Neural progenitor cell (in vitro differentiated cells): ENCODE measurements around the gene ZIC1. TPM values are rescaled to one million over a fixed set of nuclear protein-coding genes. Genes with fewer than 3 reads are reported as not detected.

Experiments used
- DNase-seq: peaks from one replicate; pipeline ENCODE4 v3.0.0-alpha.2; 2016; ENCODE audit warnings: low spot score
- H2AFZ ChIP-seq: fragments of 200-600 bp; sonication (generic); replicated peaks from 2 replicates; pipeline ENCODE4 v1.6.1; 2016; ENCODE audit warnings: antibody characterized with exemption
- H3F3A ChIP-seq: fragments of 200-600 bp; sonication (generic); 2 replicates; pipeline ENCODE4 v1.6.1; 2016; ENCODE audit warnings: antibody characterized with exemption, low read depth
- H3K27ac ChIP-seq: fragments of 200-600 bp; sonication (generic); 2 replicates; pipeline ENCODE4 v1.5.1; 2016; ENCODE audit warnings: mild to moderate bottlenecking
- H3K27me3 ChIP-seq: fragments of 200-600 bp; sonication (generic); 2 replicates; pipeline ENCODE4 v1.6.1; 2016; ENCODE audit warnings: mild to moderate bottlenecking, moderate library complexity
- H3K36me3 ChIP-seq: fragments of 200-600 bp; sonication (generic); 2 replicates; pipeline ENCODE4 v1.5.1; 2016
- H3K4me1 ChIP-seq: fragments of 200-600 bp; sonication (generic); 2 replicates; pipeline ENCODE4 v1.6.1; 2016; ENCODE audit warnings: mixed run types
- H3K4me2 ChIP-seq: fragments of 200-600 bp; sonication (generic); 2 replicates; pipeline ENCODE4 v1.6.1; 2016
- H3K4me3 ChIP-seq: fragments of 200-600 bp; sonication (generic); 2 replicates; pipeline ENCODE4 v1.5.1; 2016
- H3K79me2 ChIP-seq: fragments of 200-600 bp; sonication (generic); 2 replicates; pipeline ENCODE4 v1.6.1; 2016; ENCODE audit warnings: low read depth
- H3K9ac ChIP-seq: fragments of 200-600 bp; sonication (generic); 2 replicates; pipeline ENCODE4 v1.6.1; 2016
- H3K9me3 ChIP-seq: fragments of 200-600 bp; sonication (generic); 2 replicates; pipeline ENCODE4 v1.5.1; 2016; ENCODE audit warnings: low read depth
- H4K20me1 ChIP-seq: fragments of 200-600 bp; sonication (generic); 2 replicates; pipeline ENCODE4 v1.6.1; 2016; ENCODE audit warnings: low read depth
- H3K27ac Mint-ChIP-seq: 3 replicates; pipeline ENCODE4 v1.8.0; 2021; ENCODE audit warnings: mixed read lengths
- H3K27me3 Mint-ChIP-seq: 2 replicates; pipeline ENCODE4 v1.8.0; 2022; ENCODE audit warnings: low read depth, mild to moderate bottlenecking, inconsistent platforms, moderate library complexity, mixed read lengths; ENCODE audit not compliant: insufficient read depth
- H3K36me3 Mint-ChIP-seq: 3 replicates; pipeline ENCODE4 v1.8.0; 2021; ENCODE audit warnings: mixed read lengths
- H3K4me1 Mint-ChIP-seq: 3 replicates; pipeline ENCODE4 v1.8.0; 2021; ENCODE audit warnings: mixed read lengths
- H3K4me3 Mint-ChIP-seq: 3 replicates; pipeline ENCODE4 v1.8.0; 2021; ENCODE audit warnings: mild to moderate bottlenecking, moderate library complexity, mixed read lengths
- H3K9me3 Mint-ChIP-seq: 3 replicates; pipeline ENCODE4 v1.8.0; 2020; ENCODE audit warnings: mixed read lengths
- CTCF ChIP-seq: fragments of 200-600 bp; sonication (generic); IDR thresholded peaks from 2 replicates; pipeline ENCODE4 v1.5.1; 2017; ENCODE audit warnings: antibody characterized with exemption, mild to moderate bottlenecking
- EZH2 ChIP-seq: fragments of 200-600 bp; sonication (generic); IDR thresholded peaks from 2 replicates; pipeline ENCODE4 v1.6.1; 2017; ENCODE audit warnings: antibody characterized with exemption, mild to moderate bottlenecking, moderate library complexity
- EZH2phosphoT487 ChIP-seq: fragments of 200-600 bp; sonication (generic); IDR thresholded peaks from 2 replicates; pipeline ENCODE4 v1.6.1; 2017; ENCODE audit warnings: antibody characterized with exemption
- total RNA-seq: library from RNA; depleted of rRNA; stranded (reverse); fragments of >200 nt; gene quantifications from 2 replicates; pipeline ENCODE4 v1.2.3, GENCODE V29; 2015; ENCODE audit warnings: low replicate concordance

ZIC1 gene
- total RNA-seq, 1 donor from 2014 or later: 0.56 TPM

- DNase-seq: peak; percentile 81
- TF ChIP-seq CTCF (peak; percentile 95), EZH2phosphoT487 (no peak)
- H3K27ac ChIP-seq: no peak overlapping the region
- H3K4me3 Mint-ChIP-seq: peak overlapping the region; percentile 70
- H3K9me3 ChIP-seq: no peaks in the 10 kb centered on the region
- no peak overlapping the region for H2AFZ ChIP-seq
- no peaks in the 10 kb centered on the region for H3K79me2 ChIP-seq
- peaks cover 5% of the 10 kb centered on the region for H3K36me3 Mint-ChIP-seq
- no peak overlapping the region for H3K9ac ChIP-seq
- H3K27me3 Mint-ChIP-seq: peaks cover 20% of the 10 kb centered on the region
- peaks cover 31% of the 10 kb centered on the region for H3K4me1 ChIP-seq
- peaks cover 100% of the 10 kb centered on the region for H3K27me3 ChIP-seq
- H4K20me1 ChIP-seq: peaks cover 34% of the 10 kb centered on the region
- H3K4me2 ChIP-seq: peak overlapping the region; percentile 77
- no peaks in the 10 kb centered on the region for H3K36me3 ChIP-seq
- peaks cover 4% of the 10 kb centered on the region for H3K9me3 Mint-ChIP-seq
- H3K4me3 ChIP-seq: peak overlapping the region; percentile 25
- peaks cover 92% of the 10 kb centered on the region for H3K4me1 Mint-ChIP-seq
- H3F3A ChIP-seq: peaks cover 30% of the 10 kb centered on the region
- H3K27ac Mint-ChIP-seq: peak overlapping the region; percentile 97
These were observed 47.4 kb upstream of the ZIC1 start for GRCh38 chr3:147361454-147362420.

GRCh38 chr3:147364771-147365170, 44.4 kb upstream of the ZIC1 start:
- H3F3A ChIP-seq: peaks cover 13% of the 10 kb centered on the region
- no peak overlapping the region for H3K4me2 ChIP-seq
- H3K79me2 ChIP-seq: no peaks in the 10 kb centered on the region
- H3K4me1 ChIP-seq: peaks cover 19% of the 10 kb centered on the region
- no peak overlapping the region for H3K4me3 ChIP-seq
- no peaks in the 10 kb centered on the region for H3K9me3 ChIP-seq
- no peaks in the 10 kb centered on the region for H3K36me3 ChIP-seq
- TF ChIP-seq EZH2 (no peak), EZH2phosphoT487 (no peak), CTCF (no peak)
- no peak for DNase-seq
- no peak overlapping the region for H3K27ac ChIP-seq
- no peak overlapping the region for H3K9ac ChIP-seq
- Mint-ChIP-seq H3K9me3 (no peaks in the 10 kb centered on the region), H3K27ac (peak overlapping the region; percentile 34), H3K36me3 (peaks cover 4% of the 10 kb centered on the region), H3K4me1 (peaks cover 83% of the 10 kb centered on the region), H3K27me3 (peaks cover 13% of the 10 kb centered on the region), H3K4me3 (peak overlapping the region; percentile 51)
- peaks cover 100% of the 10 kb centered on the region for H3K27me3 ChIP-seq
- H4K20me1 ChIP-seq: peaks cover 43% of the 10 kb centered on the region
- H2AFZ ChIP-seq: no peak overlapping the region

GRCh38 chr3:147365196-147366115, 43.7 kb upstream of the ZIC1 start:
- peak overlapping the region; percentile 51 for H3K4me3 Mint-ChIP-seq
- Histone ChIP-seq H3K36me3 (no peaks in the 10 kb centered on the region), H3F3A (peaks cover 8% of the 10 kb centered on the region), H3K27ac (no peak overlapping the region), H3K4me1 (peaks cover 12% of the 10 kb centered on the region), H3K27me3 (peaks cover 100% of the 10 kb centered on the region), H3K4me3 (no peak overlapping the region), H3K79me2 (no peaks in the 10 kb centered on the region), H4K20me1 (peaks cover 43% of the 10 kb centered on the region), H2AFZ (no peak overlapping the region), H3K4me2 (no peak overlapping the region), H3K9me3 (no peaks in the 10 kb centered on the region), H3K9ac (no peak overlapping the region)
- DNase-seq: no peak
- H3K27ac Mint-ChIP-seq: peak overlapping the region; percentile 34
- H3K36me3 Mint-ChIP-seq: peaks cover 4% of the 10 kb centered on the region
- TF ChIP-seq CTCF (no peak), EZH2 (no peak), EZH2phosphoT487 (no peak)
- H3K9me3 Mint-ChIP-seq: no peaks in the 10 kb centered on the region
- H3K4me1 Mint-ChIP-seq: peaks cover 83% of the 10 kb centered on the region
- peaks cover 15% of the 10 kb centered on the region for H3K27me3 Mint-ChIP-seq
